ENCODE measurements around the gene MRPL18.

MRPL18 gene

DNA sequence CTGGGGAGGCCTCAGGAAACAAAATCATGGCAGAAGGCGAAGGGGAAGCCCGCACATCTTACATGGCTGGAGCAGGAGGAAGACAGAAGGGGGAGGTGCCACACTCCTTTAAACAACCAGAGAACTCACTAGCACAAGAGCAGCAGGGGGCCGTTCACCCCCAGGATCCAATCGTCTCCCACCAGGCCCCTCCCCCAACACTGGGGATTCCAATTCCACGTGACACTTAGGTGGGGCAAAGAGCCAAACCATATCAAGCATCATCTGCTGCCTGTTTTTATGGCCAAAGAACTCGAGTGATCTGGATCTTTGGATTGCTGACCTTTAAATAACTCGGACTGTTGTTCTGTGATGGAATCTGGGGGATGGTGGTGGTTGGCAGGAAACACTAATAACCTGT is 37.8 kb downstream of the MRPL18 start:
- H3K27ac ChIP-seq: no peak overlapping the region
- TF ChIP-seq, protein P1, sequence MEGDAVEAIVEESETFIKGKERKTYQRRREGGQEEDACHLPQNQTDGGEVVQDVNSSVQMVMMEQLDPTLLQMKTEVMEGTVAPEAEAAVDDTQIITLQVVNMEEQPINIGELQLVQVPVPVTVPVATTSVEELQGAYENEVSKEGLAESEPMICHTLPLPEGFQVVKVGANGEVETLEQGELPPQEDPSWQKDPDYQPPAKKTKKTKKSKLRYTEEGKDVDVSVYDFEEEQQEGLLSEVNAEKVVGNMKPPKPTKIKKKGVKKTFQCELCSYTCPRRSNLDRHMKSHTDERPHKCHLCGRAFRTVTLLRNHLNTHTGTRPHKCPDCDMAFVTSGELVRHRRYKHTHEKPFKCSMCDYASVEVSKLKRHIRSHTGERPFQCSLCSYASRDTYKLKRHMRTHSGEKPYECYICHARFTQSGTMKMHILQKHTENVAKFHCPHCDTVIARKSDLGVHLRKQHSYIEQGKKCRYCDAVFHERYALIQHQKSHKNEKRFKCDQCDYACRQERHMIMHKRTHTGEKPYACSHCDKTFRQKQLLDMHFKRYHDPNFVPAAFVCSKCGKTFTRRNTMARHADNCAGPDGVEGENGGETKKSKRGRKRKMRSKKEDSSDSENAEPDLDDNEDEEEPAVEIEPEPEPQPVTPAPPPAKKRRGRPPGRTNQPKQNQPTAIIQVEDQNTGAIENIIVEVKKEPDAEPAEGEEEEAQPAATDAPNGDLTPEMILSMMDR (conservative IDR thresholded peaks at IDR 0.05): no peak

DNA sequence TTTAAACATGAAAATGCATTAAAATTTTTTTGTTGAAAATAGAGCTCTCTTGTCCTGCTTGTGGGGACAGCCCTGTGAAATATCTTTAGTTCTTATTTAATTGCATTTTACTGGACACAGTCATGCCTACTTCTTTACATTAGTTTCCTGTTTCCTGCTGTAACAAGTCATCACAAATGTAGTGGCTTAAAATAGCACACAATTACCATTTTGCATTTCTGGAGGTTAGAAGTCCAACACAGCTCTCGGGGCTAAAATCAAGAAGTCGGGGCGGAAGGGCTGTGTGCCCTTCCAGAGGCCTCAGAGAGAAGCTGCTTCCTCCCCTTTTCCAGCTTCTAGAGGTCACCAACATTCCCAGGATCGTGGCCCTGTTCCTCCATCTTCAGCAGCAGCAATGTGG is 39.3 kb downstream of the MRPL18 start:
- H3K27ac ChIP-seq: no peak overlapping the region
- TF ChIP-seq, protein P1 (conservative IDR thresholded peaks at IDR 0.05): no peak

DNA sequence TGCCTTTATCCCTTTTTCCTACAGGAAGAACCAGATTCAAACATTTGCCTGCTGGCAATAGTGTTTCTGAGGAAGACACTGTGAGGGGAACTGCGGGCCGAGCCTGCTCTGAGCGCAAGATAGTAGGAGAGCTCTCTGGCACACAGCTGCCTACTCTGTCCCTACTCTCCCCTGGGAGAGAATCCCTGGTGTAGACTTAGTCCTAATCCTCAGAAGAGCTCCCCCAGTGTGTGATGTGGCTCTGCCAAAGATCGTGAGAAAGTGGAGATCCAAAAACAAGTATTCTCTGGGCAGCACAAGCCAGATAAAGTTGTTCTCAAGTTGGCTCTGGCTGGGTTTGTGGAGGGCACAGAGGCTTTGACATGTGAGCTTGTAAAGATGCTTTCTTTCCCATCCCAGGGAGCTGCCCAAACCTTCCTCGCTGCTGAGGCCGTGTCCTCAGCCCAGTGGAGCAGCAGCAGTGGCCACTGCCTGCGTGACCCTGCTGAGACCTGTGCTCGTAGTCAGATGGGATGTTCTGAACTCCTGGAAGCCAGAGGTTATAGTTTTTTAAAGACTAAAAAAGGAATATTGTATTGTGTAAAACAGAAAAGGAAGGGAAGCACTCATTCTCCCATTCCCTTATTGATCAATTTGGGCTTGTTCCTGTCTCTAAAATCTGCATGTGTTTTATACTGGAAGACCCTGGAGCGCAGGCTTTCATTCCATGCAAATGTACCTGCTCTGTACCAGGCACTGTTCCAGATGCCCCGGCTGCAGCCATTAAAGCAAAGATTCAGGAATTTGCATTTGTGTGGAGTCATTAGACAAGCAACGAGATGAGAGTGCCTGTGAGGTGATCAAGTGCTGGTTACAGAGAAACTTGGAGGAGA is 40.5 kb downstream of the MRPL18 start:
- TF ChIP-seq, protein P1 (conservative IDR thresholded peaks at IDR 0.05): no peak
- H3K27ac ChIP-seq: no peak overlapping the region

DNA sequence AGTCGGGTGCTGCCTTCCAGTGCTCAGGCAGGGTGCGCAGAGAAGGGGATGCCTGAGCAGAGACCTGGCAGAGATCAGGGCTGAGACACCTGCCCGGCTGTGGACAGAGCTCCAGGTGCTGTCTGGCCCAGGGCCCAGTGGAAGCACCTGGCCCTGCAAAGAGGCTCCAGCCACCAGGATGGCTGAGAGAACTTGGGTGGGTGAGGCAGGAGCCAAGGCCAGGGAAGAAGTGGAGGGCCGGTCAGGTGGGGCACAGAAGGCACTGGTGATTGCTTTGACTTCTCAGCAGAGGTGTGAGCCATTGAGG is 41.1 kb downstream of the MRPL18 start:
- no peak overlapping the region for H3K27ac ChIP-seq
- TF ChIP-seq, protein P1 (conservative IDR thresholded peaks at IDR 0.05): no peak

DNA sequence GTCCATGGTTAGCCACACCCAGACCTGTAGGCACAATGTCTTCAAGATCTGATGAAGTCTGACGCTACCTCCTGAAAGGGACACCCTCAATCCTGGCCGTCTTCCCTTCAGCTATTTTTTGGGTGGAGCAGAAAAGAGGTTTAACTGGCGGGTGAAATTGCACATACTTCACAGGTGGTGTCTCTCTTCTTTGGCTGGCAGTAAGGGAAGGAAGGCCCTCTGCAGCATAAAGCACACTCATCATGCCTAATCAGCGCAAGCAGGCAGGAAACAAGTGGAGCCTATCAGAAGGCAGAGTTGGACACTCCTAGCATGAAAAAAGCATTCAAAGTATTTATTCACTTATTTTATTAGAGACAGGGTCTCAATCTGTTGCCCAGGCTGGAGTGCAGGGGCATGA is 42.7 kb downstream of the MRPL18 start:
- H3K27ac ChIP-seq: no peak overlapping the region
- TF ChIP-seq, protein P1 (conservative IDR thresholded peaks at IDR 0.05): no peak

DNA sequence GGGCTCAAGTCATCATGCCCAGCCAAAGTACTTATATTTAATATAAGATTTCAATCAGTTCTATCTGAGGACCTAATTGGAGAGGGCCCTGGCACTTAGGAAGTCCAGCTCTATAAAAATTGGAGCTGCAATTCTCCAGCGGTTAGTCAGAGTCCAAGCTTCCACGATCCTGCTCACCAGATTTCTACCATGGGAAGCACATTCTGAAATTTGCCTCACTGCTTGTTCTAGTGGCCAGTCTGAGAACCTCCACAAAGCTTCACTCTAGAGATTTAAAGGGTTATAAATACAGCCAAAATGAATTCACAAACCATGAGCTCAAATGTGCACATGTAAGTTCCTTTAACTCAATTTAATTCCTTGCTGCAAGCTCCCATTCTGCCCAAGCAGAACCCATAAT is 43.3 kb downstream of the MRPL18 start:
- H3K27ac ChIP-seq: no peak overlapping the region
- TF ChIP-seq, protein P1 (conservative IDR thresholded peaks at IDR 0.05): no peak

DNA sequence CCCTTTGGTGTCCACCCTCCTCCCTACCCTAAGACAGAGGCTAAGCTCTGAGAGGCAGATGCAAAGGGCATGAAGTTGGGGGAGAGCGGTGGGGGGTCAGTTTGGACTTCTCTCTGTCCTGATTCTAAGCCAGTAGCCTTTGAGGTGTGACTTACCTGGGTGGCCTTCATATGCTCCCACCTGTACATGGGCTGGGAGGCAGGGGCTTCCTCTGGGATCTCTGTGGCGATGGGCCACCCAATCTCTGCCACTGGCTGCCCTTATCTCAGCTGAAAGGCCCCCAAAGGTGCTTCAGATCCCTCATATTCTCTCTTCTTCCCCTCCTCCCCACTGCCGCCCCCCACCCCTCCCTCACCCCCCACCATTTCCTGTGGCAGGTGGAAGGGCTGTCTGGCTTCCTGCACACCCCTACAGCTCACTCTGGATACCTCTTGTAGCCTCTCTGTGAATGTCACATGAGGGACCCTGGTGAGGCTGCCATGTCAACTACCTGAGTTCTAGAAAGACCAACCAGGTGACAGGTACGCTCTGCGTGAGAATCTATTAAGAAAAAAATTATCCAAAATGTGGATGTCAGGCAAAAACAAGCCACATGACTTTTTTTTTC is 43.8 kb downstream of the MRPL18 start:
- no peak overlapping the region for H3K27ac ChIP-seq
- TF ChIP-seq, protein P1 (conservative IDR thresholded peaks at IDR 0.05): no peak
